HG03342 (cell line): Measurements from ENCODE around the gene KIR3DL2.
"Not testable (repeated sequence)": the region's sequence is repeated elsewhere in the genome, so short reads cannot be mapped to it uniquely, and the experiment has no call there.

ENCODE experiments used
- ATAC-seq: cut with Tn5 transposase; IDR thresholded peaks from one replicate; pipeline ENCODE4 v1.9.1; 2021; ENCODE audit warnings: mild to moderate bottlenecking, moderate library complexity; ENCODE audit not compliant: unreplicated experiment

The KIR3DL2 gene

DNA sequence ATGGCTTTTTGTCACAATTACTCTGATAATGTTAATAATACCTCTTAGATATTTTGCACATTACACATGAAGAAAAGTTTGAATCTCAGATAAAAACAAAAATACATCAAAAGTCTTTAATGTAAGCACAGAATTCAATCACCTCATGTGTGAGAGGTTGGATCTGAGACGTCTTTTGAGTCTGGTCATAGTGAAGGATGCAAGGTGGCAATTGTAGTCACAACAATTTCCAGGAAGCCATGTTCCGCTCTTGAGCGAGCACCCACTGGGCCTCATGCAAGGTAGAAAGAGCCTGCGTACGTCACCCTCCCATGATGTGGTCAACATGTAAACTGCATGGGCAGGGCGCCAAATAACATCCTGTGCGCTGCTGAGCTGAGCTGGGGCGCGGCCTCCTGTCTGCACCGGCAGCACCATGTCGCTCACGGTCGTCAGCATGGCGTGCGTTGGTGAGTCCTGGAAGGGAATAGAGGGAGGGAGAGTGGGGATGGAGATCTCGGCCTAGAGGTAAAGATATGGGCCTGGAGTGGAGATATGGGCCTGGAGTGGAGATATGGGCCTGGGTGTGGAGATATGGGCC lies at the start of gene KIR3DL2:
KIR3DL2 (plus strand) TSS at position 383 of the 580 bp plus-strand sequence; CDS start at position 416, 33 bp downstream.
- ATAC-seq = not testable (repeated sequence)

DNA sequence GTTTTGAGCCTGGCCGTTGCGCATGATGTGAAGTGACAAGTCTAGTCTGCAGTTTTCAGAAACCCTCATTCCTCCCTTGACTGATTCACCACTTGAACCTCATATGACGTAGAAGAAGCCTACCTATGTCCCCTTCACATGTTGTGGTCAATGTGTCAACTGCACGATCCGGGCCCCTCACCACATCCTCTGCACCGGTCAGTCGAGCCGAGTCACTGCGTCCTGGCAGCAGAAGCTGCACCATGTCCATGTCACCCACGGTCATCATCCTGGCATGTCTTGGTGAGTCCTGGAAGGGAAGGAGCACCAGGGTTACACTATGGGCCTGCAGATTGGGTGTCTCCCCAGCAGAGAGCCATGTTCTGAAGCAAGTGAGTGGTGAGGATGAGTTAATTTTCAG lies 46.8 kb upstream of the KIR3DL2 start, which contains the start of gene KIR2DL4:
KIR2DL4 (plus strand) TSS at position 201 of the 400 bp plus-strand sequence; CDS start at position 243, 42 bp downstream.
- ATAC-seq = no peak

DNA sequence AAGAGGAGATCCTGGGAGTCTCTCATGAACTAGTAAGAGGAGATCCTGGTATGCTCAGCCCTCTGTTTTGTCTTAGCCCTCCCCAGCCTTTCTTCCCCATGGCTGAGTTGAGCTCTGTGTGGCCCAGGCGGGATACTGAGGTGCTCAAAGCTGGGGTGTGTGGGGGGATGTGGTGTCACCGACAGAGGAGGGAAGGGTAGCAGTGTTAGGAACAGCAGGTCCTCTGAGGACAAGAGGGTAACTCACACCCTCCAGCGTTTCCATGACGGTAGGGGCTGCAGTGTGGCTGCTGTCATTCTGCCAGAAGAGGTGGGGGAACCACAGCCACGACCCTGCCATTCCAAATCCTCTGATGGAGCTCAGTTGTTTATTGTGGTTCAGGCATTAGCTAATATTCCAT lies 46.1 kb upstream of the KIR3DL2 start:
- no peak for ATAC-seq

DNA sequence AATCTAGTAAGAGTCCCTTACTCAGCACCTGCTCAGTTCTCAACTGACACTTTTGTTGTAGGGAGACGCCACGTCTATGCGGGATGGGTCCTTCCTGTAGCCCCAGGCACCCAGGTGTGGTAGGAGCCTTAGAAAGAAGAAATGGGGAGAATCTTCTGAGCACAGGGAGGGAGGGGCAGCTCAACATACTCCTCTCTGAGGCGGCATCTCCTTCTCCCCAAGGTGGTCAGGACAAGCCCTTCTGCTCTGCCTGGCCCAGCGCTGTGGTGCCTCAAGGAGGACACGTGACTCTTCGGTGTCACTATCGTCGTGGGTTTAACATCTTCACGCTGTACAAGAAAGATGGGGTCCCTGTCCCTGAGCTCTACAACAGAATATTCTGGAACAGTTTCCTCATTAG lies 45.7 kb upstream of the KIR3DL2 start:
- ATAC-seq = no peak

DNA sequence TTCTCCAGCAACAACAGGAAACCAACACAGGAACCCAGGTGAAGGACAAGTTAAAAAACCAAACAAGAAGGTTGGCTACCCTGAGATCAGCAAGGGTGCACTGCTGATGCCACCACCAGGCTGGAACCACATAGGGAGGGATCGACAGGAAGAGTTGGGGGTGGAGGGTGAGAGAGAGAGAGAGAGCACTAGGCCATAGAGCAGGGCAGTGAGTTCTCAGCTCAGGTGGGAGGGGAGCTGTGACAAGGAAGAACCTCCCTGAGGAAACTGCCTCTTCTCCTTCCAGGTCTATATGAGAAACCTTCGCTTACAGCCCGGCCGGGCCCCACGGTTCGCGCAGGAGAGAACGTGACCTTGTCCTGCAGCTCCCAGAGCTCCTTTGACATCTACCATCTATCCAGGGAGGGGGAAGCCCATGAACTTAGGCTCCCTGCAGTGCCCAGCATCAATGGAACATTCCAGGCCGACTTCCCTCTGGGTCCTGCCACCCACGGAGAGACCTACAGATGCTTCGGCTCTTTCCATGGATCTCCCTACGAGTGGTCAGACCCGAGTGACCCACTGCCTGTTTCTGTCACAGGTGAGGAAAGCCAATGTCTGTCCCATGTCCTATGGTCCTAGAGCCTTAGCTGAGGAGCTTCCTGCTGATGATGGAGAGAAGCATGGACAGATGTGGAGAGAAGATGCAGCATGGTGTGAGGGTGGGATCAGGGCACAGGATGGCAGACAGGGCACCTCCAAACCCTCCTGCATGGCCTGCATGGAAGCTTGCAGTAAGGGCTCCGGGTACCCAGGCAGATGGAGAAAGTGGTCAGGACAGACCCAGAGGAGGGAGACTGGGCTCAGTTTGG lies 44.4 kb upstream of the KIR3DL2 start:
- no peak for ATAC-seq

DNA sequence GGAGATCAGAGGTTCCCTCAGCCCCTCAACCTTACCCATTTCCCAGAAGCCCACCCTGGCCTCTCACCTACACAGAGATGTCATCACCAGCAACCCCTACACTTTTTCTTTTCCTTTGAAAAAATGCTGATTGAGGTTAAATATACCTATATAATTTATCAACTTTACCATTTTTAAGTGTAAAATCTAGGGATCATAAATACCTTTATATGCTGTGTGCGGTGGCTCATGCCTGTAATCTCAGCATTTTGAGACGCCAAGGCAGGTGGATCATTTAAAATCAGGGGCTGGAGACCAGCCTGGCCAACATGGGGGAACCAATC lies 43.8 kb upstream of the KIR3DL2 start:
- no peak for ATAC-seq

DNA sequence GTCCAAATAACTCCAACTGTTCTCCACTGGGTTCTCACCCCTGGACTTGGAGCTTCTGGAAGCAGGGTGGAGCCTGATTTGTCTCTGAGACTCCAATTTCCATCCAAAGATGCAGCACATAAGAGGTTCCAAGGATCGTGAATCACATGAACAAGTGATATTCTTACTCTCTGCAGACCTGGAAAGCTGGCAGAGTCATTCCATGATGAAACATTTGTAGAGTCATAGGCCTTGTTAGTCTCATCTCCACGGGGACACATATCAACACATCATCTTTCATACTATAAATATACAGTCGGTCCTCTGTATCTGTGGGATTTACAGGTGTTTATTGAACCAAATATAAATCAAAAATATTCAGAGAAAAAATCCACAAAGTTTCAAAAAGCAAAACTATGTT lies 35.7 kb upstream of the KIR3DL2 start:
- ATAC-seq = not testable (repeated sequence)

DNA sequence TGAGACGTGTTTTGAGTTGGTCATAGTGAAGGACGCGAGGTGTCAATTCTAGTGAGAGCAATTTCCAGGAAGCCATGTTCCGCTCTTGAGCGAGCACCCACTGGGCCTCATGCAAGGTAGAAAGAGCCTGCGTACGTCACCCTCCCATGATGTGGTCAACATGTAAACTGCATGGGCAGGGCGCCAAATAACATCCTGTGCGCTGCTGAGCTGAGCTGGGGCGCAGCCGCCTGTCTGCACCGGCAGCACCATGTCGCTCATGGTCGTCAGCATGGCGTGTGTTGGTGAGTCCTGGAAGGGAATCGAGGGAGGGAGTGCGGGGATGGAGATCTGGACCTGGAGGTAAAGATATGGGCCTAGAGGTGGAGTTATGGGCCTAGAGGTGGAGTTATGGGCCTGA lies 34.0 kb upstream of the KIR3DL2 start, which contains the start of gene KIR3DL1:
KIR3DL1 (plus strand) TSS at position 218 of the 400 bp plus-strand sequence.
- ATAC-seq = not testable (repeated sequence)

DNA sequence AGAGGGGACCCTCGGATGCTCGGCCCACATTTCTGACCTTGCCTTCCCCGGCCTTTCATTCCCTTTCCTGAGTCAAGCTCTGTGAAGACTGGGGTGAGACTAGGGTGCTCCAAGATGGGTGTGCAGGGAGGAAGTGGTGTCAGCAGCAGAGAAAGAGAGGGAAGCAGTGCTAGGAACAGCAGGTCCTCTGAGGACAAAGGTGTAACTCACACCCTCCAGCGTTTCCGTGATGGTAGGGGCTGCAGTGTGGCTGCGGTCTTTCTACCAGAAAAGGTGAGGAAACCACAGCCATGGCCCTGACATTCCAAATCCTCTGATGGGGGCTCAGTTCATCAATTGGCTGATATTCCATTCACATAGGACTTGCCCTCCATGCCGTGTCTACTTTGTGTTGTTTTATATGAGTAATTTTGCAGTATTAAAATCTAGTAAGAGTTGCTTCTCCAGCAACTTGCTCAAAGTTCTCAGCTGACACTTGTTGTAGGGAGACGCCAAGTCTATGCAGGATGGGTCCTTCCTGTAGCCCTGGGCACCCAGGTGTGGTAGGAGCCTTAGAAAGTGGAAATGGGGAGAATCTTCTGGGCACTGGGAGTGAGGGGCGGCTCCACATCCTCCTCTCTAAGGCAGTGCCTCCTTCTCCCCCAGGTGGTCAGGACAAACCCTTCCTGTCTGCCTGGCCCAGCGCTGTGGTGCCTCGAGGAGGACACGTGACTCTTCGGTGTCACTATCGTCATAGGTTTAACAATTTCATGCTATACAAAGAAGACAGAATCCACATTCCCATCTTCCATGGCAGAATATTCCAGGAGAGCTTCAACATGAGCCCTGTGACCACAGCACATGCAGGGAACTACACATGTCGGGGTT lies 32.3 kb upstream of the KIR3DL2 start:
- no peak for ATAC-seq

DNA sequence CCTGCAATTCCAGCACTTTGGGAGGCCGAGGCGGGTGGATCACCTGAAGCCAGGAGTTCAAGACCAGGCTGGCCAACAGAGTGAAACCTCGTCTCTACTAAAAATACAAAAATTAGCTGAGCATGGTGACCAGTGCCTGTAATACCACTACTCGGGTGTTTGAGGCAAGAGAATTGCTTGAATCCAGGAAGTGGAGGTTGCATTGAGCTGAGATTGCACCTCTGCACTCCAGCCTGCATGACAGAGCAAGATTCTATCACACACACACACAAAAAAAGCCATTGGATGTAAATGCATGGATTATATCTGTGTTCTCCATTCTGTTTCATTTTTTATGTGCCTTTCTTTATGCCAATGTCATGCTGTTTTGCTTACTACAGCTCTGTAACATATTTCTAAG lies 25.8 kb upstream of the KIR3DL2 start:
- ATAC-seq = not testable (repeated sequence)

DNA sequence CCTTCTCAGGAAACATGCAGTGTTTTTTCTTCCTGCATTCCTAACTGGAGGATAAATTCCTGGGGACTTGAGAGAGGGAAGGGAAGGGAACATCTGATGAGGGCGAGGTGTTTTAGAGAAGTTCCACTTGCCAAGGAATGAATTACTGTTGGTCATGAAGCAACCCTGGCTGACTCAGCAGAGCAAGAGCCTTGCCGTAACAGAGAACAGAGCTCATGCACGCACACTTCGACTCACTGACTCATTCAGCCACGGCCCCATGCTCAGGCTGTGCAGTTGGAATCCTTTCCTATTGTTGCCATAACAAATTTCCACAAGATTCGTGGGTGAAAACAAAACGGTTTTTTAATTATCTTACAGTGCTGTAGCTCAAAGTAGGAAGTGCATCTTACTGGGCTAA lies 24.9 kb upstream of the KIR3DL2 start:
- not testable (repeated sequence) for ATAC-seq

DNA sequence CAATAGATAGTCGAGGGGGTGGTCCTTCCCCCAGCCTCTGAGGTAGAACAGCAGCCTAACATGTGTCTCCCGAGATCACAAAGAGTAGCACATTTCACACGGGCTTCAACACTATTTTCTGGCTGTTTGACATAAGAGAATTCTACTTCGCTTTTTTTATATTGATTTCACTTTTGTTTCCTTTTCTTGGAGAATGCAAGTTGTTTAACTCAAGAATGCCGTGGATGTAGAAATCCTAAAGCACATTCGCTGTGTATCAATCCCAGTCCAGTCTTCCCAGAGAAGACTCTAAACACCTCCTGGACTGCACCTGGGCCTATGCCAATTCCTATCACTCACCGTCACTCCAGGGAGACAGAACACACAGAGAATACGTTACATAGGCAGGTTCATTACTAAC lies 22.2 kb upstream of the KIR3DL2 start:
- ATAC-seq = not testable (repeated sequence)

DNA sequence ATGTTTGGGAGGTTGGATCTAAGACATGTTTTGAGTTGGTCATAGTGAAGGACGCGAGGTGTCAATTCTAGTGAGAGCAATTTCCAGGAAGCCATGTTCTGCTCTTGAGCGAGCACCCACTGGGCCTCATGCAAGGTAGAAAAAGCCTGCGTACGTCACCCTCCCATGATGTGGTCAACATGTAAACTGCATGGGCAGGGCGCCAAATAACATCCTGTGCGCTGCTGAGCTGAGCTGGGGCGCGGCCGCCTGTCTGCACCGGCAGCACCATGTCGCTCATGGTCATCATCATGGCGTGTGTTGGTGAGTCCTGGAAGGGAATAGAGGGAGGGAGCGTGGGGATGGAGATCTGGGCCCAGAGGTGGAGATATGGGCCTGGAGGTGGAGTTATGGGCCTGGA lies 17.7 kb upstream of the KIR3DL2 start, which contains the start of gene KIR2DS4:
KIR2DS4 (plus strand) TSS at position 181 of the 400 bp plus-strand sequence.
- ATAC-seq = not testable (repeated sequence)

DNA sequence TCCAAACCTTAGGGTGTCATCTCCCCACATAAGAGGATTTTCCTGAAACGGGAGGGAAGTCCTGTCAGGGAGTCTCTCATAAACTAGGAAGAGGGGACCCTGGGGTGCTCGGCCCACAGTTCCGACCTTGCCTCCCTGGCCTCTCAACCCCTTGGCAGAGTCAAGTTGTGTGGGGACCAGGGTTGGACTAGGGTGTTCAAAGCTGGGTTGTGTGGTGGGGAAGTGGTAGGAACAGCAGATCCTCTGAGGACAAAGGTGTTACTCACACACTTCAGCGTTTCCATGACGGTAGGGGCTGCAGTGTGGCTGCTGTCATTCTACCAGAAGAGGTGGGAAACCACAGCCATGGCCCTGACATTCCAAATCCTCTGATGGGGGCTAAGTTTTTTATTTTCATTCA lies 15.1 kb upstream of the KIR3DL2 start:
- ATAC-seq = not testable (repeated sequence)

DNA sequence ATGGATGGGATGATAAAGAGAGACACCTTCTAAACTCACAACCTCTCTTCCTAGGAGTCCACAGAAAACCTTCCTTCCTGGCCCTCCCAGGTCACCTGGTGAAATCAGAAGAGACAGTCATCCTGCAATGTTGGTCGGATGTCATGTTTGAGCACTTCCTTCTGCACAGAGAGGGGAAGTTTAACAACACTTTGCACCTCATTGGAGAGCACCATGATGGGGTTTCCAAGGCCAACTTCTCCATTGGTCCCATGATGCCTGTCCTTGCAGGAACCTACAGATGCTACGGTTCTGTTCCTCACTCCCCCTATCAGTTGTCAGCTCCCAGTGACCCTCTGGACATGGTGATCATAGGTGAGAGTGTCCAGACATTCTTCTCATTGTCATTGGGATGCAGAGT lies 12.7 kb upstream of the KIR3DL2 start:
- not testable (repeated sequence) for ATAC-seq

DNA sequence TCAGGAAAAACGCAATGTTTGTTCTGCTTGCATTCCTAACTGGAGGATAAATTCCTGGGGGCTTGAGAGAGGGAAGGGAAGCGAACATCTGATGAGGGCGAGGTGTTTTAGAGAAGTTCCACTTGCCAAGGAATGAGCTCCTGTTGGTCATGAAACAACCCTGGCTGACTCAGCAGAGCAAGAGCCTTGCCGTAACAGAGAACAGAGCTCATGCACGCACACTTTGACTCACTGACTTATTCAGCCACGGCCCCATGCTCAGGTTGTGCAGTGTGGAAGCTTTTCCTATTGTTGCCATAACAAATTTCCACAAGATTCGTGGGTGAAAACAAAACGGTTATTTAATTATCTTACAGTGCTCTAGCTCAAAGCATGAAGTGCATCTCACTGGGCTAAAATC lies 7.1 kb upstream of the KIR3DL2 start:
- not testable (repeated sequence) for ATAC-seq

DNA sequence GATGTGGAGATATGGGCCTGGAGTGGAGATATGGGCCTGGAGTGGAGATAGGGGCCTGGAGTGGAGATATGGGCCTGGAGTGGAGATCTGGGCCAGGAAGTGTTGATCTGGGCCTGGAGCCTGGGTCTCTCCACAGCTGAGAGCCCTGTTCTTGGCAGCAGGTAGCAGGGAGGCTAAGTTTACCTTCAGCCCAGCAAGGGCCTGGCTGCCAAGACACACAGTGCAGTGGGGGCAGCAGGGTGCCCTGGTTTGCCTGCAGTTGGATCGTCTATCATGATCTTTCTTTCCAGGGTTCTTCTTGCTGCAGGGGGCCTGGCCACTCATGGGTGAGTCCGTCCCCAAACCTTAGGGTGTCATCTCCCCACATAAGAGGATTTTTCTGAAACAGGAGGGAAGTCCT lies 687 bp downstream of the KIR3DL2 start:
- ATAC-seq = no peak

DNA sequence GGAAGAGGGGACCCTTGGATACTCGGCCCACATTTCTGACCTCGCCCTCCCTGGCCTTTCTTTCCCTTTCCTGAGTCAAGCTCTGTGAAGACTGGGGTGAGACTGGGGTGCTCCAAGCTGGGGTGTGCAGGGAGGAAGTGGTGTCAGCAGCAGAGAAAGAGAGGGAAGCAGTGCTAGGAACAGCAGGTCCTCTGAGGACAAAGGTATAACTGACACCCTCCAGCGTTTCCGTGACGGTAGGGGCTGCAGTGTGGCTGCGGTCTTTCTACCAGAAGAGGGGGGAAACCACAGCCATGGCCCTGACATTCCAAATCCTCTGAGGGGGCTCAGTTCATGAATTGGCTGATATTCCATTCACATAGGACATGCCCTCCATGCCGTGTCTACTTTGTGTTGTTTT lies 1.1 kb downstream of the KIR3DL2 start:
- no peak for ATAC-seq

DNA sequence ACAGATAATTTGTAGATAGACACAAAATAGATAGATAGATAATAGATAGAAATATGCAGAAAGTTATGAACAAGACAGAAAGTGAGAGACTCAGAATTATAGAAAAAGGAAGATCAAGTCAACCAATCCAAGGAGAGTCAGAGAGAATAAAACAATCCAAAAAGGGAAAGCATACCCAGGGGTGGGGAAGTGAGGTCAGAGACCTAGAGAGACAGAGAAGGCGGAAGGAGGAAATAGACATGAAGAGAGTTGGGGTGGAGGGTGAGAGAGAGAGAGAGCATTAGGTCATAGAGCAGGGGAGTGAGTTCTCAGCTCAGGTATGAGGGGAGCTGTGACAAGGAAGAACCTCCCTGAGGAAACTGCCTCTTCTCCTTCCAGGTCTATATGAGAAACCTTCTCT lies 5.0 kb downstream of the KIR3DL2 start:
- not testable (repeated sequence) for ATAC-seq

DNA sequence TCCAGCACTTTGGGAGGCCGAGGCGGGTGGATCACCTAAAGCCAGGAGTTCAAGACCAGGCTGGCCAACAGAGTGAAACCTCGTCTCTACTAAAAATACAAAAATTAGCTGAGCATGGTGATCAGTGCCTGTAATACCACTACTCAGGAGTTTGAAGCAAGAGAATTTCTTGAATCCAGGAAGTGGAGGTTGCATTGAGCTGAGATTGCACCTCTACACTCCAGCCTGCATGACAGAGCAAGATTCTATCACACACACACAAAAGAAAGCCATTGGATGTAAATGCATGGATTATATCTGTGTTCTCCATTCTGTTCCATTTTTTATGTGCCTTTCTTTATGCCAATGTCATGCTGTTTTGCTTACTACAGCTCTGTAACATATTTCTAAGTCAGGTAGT lies 8.2 kb downstream of the KIR3DL2 start:
- ATAC-seq = not testable (repeated sequence)

DNA sequence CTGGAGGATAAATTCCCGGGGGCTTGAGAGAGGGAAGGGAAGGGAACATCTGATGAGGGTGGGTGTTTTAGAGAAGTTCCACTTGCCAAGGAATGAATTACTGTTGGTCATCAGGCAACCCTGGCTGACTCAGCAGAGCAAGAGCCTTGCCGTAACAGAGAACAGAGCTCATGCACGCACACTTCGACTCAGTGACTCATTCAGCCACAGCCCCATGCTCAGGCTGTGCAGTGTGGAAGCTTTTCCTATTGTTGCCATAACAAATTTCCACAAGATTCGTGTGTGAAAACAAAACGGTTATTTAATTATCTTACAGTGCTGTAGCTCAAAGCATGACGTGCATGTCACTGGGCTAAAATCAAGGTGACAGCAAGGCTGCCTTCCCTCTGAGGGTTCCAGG lies 9.2 kb downstream of the KIR3DL2 start:
- not testable (repeated sequence) for ATAC-seq
